Naive B cell (primary cell): ENCODE results near the gene ZNF566. TPM values are rescaled to one million over a fixed set of nuclear protein-coding genes. Genes with fewer than 3 reads are reported as not detected.
A peak's percentile ranks its signal among the peaks of the same experiment; 100 is the strongest.

Experiments used
- ATAC-seq, 2 donors: fragments of 150-1000 bp; cut with Tn5 transposase; 2 replicates each; pipeline ENCODE4 v1.10.0; 2021; ENCODE audit warnings: low read depth in 2 of 2, mild to moderate bottlenecking in 2 of 2, moderate library complexity in 2 of 2
- DNase-seq: peaks from one replicate; pipeline ENCODE4 v3.0.0; 2022
- H3K27ac Mint-ChIP-seq, 6 donors: one replicate each; pipeline ENCODE4 v1.8.0; 2020 to 2022; ENCODE audit warnings: mild to moderate bottlenecking in 6 of 6, mixed read lengths in 6 of 6, moderate library complexity in 5 of 6, inconsistent platforms in 2 of 6
- H3K27me3 Mint-ChIP-seq, 3 donors: one replicate each; pipeline ENCODE4 v1.8.0; 2021 to 2022; ENCODE audit warnings: mixed read lengths in 3 of 3, mild to moderate bottlenecking in 1 of 3
- H3K36me3 Mint-ChIP-seq, 2 donors: one replicate each; pipeline ENCODE4 v1.8.0; 2020 to 2022; ENCODE audit warnings: mixed read lengths in 2 of 2, inconsistent platforms in 1 of 2, mild to moderate bottlenecking in 1 of 2
- H3K4me1 Mint-ChIP-seq, 3 donors: one replicate each; pipeline ENCODE4 v1.8.0; 2020 to 2022; ENCODE audit warnings: mixed read lengths in 3 of 3, inconsistent platforms in 1 of 3, mild to moderate bottlenecking in 1 of 3, moderate library complexity in 1 of 3
- H3K4me3 Mint-ChIP-seq, 8 donors: one replicate each; pipeline ENCODE4 v1.8.0; 2020 to 2022; ENCODE audit warnings: mild to moderate bottlenecking in 8 of 8, mixed read lengths in 8 of 8, moderate library complexity in 8 of 8, inconsistent platforms in 2 of 8
- H3K9me3 Mint-ChIP-seq, 7 donors: one replicate each; pipeline ENCODE4 v1.8.0; 2020 to 2022; ENCODE audit warnings: mixed read lengths in 7 of 7, mild to moderate bottlenecking in 5 of 7, inconsistent platforms in 2 of 7, moderate library complexity in 1 of 7
- polyA plus RNA-seq, 6 donors: library from polyadenylated mRNA; unstranded; fragments of 300-500 nt; fragmentation: Illumina TruSeq; gene quantifications; one replicate each; pipeline ENCODE4 v1.2.3, GENCODE V29; 2021; ENCODE audit warnings: low read depth in 6 of 6

The ZNF566 gene
- polyA plus RNA-seq, 6 donors from 2014 or later, result 11.4 to 27.9 (median 17.6) TPM

- DNase-seq, result no peak
- no peak for ATAC-seq
- Mint-ChIP-seq H3K4me3 (peak overlapping the region; percentile 50 to 88 (median 65)), H3K9me3 (peaks cover 0 to 32% (median 9%) of the 10 kb centered on the region in 7 donors), H3K4me1 (peaks cover 11 to 32% (median 31%) of the 10 kb centered on the region in 3 donors), H3K27ac (peak overlapping the region in 1 of 6 donors; percentile 24), H3K27me3 (peaks cover 29 to 34% (median 32%) of the 10 kb centered on the region in 3 donors), H3K36me3 (peaks cover 0 to 6% of the 10 kb centered on the region in 2 donors)
Measured at GRCh38 chr19:36420961-36421748, 68.2 kb downstream of the ZNF566 start.

- Mint-ChIP-seq H3K9me3 (peaks cover 0 to 11% (median 0%) of the 10 kb centered on the region in 7 donors), H3K4me1 (peaks cover 11 to 40% (median 31%) of the 10 kb centered on the region in 3 donors), H3K4me3 (peak within 1 kb of the TSS; percentile 93 to 100 (median 97)), H3K27ac (peak within 1 kb of the TSS; percentile 91 to 99 (median 97)), H3K27me3 (peaks cover 18 to 23% (median 18%) of the 10 kb centered on the region in 3 donors), H3K36me3 (peaks cover 0 to 6% of the 10 kb centered on the region in 2 donors)
- ATAC-seq, result peak; percentile 90 to 91
- DNase-seq, result peak; percentile 83
Measured at GRCh38 chr19:36418287-36419001, 70.9 kb downstream of the ZNF566 start, which contains the start of gene ZFP82. TSS of gene ZFP82 (minus strand) at chr19:36418644. CDS start at chr19:36409789, 8,855 bp downstream.

GRCh38 chr19:36417752-36418286 is 71.5 kb downstream of the ZNF566 start:
- no peak for ATAC-seq
- Mint-ChIP-seq H3K27ac (peak overlapping the region; percentile 91 to 99 (median 97)), H3K9me3 (peaks cover 0 to 11% (median 0%) of the 10 kb centered on the region in 7 donors), H3K4me1 (peaks cover 11 to 46% (median 34%) of the 10 kb centered on the region in 3 donors), H3K27me3 (peaks cover 18 to 19% (median 18%) of the 10 kb centered on the region in 3 donors), H3K36me3 (peaks cover 1 to 6% of the 10 kb centered on the region in 2 donors), H3K4me3 (peak overlapping the region; percentile 93 to 100 (median 97))
- DNase-seq, result no peak

GRCh38 chr19:36409841-36410240 is 79.5 kb downstream of the ZNF566 start:
- ATAC-seq, result no peak
- peaks cover 12 to 15% (median 15%) of the 10 kb centered on the region in 3 donors for H3K4me1 Mint-ChIP-seq
- no peak overlapping the region for H3K27ac Mint-ChIP-seq
- H3K36me3 Mint-ChIP-seq, result peaks cover 33% of the 10 kb centered on the region in 2 donors
- no peaks in the 10 kb centered on the region for H3K27me3 Mint-ChIP-seq
- H3K4me3 Mint-ChIP-seq, result no peak overlapping the region
- peaks cover 0 to 3% (median 0%) of the 10 kb centered on the region in 7 donors for H3K9me3 Mint-ChIP-seq
- DNase-seq, result no peak

GRCh38 chr19:36408101-36408500 is 81.3 kb downstream of the ZNF566 start:
- Mint-ChIP-seq H3K9me3 (peaks cover 0 to 2% (median 0%) of the 10 kb centered on the region in 7 donors), H3K27ac (no peak overlapping the region), H3K27me3 (no peaks in the 10 kb centered on the region), H3K4me3 (no peak overlapping the region), H3K4me1 (peaks cover 9 to 15% (median 15%) of the 10 kb centered on the region in 3 donors), H3K36me3 (peaks cover 39 to 40% of the 10 kb centered on the region in 2 donors)
- DNase-seq (no peak), ATAC-seq (no peak)

GRCh38 chr19:36404498-36404897 is 84.9 kb downstream of the ZNF566 start:
- ATAC-seq (no peak), DNase-seq (no peak)
- no peaks in the 10 kb centered on the region for H3K27me3 Mint-ChIP-seq
- peaks cover 0 to 13% (median 6%) of the 10 kb centered on the region in 7 donors for H3K9me3 Mint-ChIP-seq
- peaks cover 32 to 48% of the 10 kb centered on the region in 2 donors for H3K36me3 Mint-ChIP-seq
- peak overlapping the region in 1 of 6 donors; percentile 44 for H3K27ac Mint-ChIP-seq
- H3K4me3 Mint-ChIP-seq, result peak overlapping the region in 2 of 8 donors; percentile 20 to 61
- H3K4me1 Mint-ChIP-seq, result peaks cover 16 to 26% (median 18%) of the 10 kb centered on the region in 3 donors

- peaks cover 16 to 34% (median 18%) of the 10 kb centered on the region in 3 donors for H3K4me1 Mint-ChIP-seq
- H3K36me3 Mint-ChIP-seq, result peaks cover 16 to 30% of the 10 kb centered on the region in 2 donors
- H3K9me3 Mint-ChIP-seq, result peaks cover 0 to 37% (median 6%) of the 10 kb centered on the region in 7 donors
- peak; percentile 73 for DNase-seq
- H3K4me3 Mint-ChIP-seq, result peak overlapping the region; percentile 20 to 89 (median 78)
- peak overlapping the region; percentile 43 to 86 (median 80) for H3K27ac Mint-ChIP-seq
- ATAC-seq, result peak; percentile 98 to 100
- no peaks in the 10 kb centered on the region for H3K27me3 Mint-ChIP-seq
Measured at GRCh38 chr19:36401475-36401874, 87.9 kb downstream of the ZNF566 start.

- ATAC-seq (no peak), DNase-seq (no peak)
- Mint-ChIP-seq H3K27me3 (no peaks in the 10 kb centered on the region), H3K4me3 (no peak overlapping the region), H3K9me3 (peaks cover 11 to 59% (median 24%) of the 10 kb centered on the region in 7 donors), H3K27ac (peak overlapping the region in 2 of 6 donors; percentile 43 to 68), H3K36me3 (peaks cover 24 to 38% of the 10 kb centered on the region in 2 donors), H3K4me1 (peaks cover 16 to 34% (median 18%) of the 10 kb centered on the region in 3 donors)
Measured at GRCh38 chr19:36398571-36398970, 90.8 kb downstream of the ZNF566 start.

Other genes with a start within 250 kb of the ZNF566 start
- 10 to 100 TPM in 1 of 6 donors, 1 to 10 TPM in 5; 2.9 to 11.6 (median 5.2) TPM for gene ZFP14, start 110.4 kb downstream of the ZNF566 start, polyA plus RNA-seq
- 10 to 100 TPM; 15.8 to 23.7 (median 17.5) TPM for gene ZFP82, start 70.9 kb downstream of the ZNF566 start, polyA plus RNA-seq
- 10 to 100 TPM in 3 of 6 donors, 1 to 10 TPM in 3; 2.2 to 16.2 (median 10.1) TPM for gene ZNF260, start 38.7 kb upstream of the ZNF566 start, polyA plus RNA-seq
- 10 to 100 TPM in 3 of 6 donors, 1 to 10 TPM in 3; 5.9 to 10.8 (median 9.5) TPM for gene ZNF529, start 83.7 kb upstream of the ZNF566 start, polyA plus RNA-seq
- gene ZNF382, start 115.8 kb upstream of the ZNF566 start, polyA plus RNA-seq, result 10 to 100 TPM in 3 of 6 donors, 1 to 10 TPM in 2, under 1 TPM in 1; 0.28 to 15.5 (median 8.0) TPM
- 10 to 100 TPM in 2 of 6 donors, 1 to 10 TPM in 4; 2.5 to 13.0 (median 8.6) TPM for gene ZNF461, start 177.3 kb upstream of the ZNF566 start, polyA plus RNA-seq
- 10 to 100 TPM in 5 of 6 donors, 1 to 10 TPM in 1; 3.3 to 20.0 (median 12.9) TPM for gene ZNF567, start 198.1 kb upstream of the ZNF566 start, polyA plus RNA-seq